Activated CD4-positive, alpha-beta T cell treated with anti-CD3 and anti-CD28 coated beads, Interleukin-2, Interleukin-6, amounts not matched to agents 100 ng/mL and 50 ng/mL, durations not matched to agents 16 hours and 8 hours (primary cell): ENCODE measurements around the gene CELSR2.

ENCODE experiments used
- DNase-seq: peaks from one replicate; pipeline ENCODE4 v3.0.0-alpha.2; 2020

Gene CELSR2

DNA sequence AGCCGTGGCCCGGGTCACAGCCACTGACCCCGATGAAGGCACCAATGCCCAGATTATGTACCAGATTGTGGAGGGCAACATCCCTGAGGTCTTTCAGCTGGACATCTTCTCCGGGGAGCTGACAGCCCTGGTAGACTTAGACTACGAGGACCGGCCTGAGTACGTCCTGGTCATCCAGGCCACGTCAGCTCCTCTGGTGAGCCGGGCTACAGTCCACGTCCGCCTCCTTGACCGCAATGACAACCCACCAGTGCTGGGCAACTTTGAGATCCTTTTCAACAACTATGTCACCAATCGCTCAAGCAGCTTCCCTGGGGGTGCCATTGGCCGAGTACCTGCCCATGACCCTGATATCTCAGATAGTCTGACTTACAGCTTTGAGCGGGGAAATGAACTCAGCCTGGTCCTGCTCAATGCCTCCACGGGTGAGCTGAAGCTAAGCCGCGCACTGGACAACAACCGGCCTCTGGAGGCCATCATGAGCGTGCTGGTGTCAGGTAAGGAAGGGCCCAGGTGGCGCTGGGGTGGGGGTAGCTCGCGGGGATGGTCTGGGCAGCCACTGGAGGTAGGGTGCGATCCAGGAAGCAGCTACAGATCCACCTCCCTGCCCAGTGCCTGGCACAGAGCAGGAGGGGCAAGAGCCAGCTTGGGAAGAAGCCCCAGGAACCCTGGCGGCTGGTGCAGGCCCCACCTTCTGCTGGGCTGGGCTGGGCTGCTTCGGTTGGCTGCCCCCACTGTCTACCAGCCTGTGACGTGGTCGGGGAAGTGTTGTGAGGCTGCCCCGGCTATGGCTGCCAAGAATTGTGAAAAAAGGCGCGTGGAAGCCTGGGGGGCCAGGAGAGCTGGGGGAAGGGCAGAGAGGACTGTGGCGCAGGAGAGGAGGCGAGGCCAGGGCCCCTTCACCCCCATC, 3.8 kb downstream of the CELSR2 start:
- no peak for DNase-seq

DNA sequence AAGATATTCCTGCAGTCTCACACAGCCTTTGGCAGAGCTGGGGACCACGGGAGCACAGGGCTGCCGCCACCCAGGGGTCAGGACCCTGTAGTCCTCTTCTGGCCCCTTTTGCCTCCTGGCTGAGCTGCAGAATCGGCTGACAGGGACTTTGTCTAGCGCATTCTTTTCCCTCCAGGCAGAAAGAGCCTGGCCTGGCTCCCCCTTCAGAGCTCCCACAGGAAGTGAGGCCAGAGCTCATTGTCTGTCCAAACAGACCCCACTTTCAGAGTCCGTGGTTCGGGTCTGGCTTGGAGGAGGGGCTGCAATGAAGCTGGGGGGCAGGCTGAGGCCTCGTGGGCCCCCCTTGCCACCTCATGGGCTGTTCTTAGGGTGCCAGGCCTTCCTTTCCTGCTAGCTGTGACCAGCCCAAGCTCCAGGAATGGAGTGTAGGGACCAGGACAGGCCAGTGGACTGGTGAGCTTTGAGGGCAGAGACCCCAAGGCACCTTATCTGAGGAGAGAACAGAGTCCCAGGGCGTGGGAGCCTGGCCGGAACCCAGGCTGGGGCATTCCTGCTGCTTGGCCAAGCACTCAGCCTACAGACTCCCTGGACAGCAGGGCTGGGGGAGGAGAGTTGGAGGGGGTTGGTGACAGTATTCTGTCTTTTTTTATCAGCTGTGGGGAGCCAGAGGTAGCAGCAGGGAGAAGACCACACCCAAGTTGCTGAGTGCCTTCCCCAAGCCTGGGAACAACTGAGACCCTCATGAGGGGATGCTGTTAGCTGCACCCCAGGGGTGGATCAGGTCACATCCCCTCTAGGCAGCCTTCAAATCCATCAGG, 4.7 kb downstream of the CELSR2 start:
- no peak for DNase-seq

DNA sequence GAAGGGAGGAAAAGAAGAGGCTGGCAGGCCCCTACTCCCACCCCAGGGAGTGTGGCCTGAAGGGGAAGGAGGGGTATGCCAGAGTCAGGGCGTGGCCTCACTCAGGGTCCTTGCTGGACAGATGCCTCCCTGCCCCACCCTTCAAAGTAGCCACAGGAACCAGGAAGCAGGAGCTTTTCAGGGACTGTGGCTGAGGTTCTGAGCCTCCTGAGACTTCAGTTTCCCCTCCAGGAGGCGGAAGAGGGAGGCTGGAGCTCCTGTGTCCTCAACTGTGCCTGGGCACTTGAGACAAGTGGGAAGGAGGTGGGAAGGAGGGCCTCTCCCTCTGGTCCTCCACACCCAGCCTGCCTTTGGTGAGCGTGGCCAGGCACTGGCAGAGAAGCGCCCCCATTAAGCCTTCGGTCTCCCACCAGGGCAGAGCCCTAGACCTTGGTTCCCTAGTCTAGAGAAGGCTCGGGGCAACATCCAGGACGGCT, 5.3 kb downstream of the CELSR2 start:
- no peak for DNase-seq

DNA sequence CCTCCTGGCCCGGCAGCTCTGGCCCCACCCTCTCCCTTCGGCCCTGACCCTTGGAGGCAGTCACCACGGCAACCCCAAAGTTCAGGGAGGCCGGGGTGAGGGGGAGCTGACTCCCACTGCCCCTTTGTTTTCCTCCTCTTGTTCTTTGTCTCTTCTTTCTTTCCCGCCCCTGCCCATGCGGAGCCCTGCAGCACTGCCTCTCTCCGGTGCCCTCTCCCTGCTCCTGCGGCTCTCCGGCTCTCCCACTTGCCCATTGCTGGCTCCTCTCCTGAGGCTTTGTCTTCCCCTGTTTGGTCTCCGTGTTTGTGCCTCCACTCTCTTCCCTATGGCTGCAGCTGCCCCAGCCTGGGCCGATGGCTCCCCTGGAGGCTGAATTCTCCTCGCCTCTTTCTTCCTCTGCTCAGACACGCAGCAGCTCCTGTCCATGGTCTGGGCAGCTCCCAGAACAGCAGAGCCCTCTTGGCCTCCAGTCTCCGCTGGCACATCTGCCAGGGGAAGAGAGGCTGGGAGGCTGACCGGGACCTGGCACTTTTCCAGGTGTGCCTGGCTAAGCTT, 5.8 kb downstream of the CELSR2 start:
- DNase-seq = no peak

DNA sequence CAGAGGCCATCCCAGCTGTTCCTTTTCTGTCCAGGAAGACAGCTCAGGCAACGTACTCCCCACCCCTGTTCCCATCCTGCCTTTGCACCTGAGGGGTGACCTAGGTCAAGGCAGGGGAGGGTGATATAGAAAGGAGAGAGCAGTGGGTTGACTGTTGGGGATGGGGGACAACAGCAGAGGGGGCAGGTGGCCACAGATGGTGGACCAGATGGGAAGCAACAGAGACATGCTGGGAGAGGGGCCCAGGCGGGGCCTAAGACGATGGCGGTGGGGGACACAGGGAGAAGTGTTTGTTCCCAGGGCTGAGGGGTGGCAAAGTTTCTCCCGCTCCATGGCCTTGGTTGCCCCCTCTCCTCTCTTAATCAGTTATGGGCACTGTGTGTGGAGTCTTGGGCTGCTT, 6.3 kb downstream of the CELSR2 start:
- DNase-seq = no peak

DNA sequence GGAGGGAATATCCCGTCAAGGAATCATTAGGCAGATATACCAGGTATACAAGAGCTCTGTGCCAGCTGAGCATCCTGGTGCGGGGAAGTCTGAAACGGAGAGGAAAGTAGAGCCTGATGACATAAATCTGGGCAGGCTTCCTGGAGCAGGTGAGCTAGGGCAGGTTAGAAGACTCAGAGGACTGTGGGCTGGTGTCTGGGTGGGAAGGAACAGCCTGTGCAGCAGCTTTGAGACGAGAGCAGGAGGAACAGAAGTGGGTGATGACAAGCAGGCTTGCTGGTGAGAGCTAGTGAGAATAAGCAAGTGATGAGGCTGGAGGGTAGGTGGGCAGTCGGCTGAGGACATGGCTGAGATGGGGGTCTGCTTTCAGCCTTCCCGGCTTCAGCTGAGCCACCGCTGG, 6.7 kb downstream of the CELSR2 start:
- DNase-seq = no peak

DNA sequence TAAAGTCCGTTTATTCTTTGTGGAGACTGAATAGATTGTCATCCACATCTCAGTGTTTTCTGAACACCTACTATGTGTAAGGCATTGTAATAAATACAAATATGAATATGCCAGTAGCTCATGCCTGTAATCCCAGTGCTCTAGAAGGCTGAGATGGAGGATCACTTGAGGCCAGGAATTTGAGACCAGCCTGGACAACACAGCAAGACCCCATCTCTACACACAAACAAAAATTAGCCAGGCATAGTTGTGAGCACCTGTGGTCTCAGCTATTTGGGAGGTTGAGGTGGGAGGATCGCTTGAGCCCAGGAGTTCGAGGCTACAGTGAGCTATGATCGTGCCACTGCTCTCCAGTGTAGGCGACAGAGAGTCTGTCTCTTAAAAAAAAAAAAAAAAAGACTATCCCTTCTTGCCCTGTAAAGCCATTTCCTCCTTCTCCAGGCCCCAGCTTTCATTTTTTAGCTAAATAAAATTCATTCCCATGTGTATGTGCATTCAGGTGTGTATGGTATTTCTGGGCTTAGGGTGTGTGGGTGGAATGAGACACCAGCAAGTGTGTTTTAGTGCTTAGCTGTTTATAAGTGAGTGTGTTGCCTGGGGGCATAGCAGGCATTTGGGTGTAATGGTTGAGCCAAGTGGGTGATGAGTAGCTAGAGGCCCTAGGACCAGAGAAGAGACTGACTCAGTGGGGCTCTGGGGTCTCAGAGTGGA, 7.8 kb downstream of the CELSR2 start:
- no peak for DNase-seq

DNA sequence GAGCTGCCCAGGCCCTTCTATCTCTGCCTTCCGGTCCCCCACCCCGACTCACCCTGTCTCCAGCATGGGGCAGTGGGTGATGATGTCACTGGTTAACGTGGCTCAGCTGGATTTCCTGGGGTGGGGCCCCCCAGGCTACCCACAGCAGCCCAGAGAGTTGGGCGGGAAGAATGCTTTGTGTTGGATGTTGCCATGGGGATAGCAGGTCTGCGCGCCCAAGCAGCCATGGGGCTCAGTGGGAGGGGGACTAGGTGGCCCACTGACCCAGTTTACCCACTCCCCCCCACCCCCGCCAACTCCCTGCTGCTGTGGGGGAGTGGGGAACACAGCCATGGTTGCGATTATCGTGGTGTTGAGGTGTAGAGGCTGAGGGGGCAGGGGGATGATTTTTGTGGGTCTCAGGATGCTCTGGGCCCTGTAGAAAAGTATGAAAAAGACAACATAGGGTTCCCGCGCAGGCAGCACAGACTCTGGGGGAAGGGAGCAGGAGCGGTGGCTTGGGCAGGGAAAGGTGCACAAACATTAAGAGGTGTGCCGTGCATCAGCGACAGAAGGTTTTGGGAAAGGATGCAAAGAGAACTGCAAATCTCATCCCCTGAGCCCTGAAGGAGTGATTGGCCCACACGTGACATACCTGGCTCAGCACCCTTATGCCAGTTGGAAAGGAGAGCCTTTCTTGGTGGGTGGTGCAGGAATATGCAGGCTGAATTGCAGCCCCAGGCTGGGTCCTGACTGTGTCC, 8.5 kb downstream of the CELSR2 start:
- no peak for DNase-seq

DNA sequence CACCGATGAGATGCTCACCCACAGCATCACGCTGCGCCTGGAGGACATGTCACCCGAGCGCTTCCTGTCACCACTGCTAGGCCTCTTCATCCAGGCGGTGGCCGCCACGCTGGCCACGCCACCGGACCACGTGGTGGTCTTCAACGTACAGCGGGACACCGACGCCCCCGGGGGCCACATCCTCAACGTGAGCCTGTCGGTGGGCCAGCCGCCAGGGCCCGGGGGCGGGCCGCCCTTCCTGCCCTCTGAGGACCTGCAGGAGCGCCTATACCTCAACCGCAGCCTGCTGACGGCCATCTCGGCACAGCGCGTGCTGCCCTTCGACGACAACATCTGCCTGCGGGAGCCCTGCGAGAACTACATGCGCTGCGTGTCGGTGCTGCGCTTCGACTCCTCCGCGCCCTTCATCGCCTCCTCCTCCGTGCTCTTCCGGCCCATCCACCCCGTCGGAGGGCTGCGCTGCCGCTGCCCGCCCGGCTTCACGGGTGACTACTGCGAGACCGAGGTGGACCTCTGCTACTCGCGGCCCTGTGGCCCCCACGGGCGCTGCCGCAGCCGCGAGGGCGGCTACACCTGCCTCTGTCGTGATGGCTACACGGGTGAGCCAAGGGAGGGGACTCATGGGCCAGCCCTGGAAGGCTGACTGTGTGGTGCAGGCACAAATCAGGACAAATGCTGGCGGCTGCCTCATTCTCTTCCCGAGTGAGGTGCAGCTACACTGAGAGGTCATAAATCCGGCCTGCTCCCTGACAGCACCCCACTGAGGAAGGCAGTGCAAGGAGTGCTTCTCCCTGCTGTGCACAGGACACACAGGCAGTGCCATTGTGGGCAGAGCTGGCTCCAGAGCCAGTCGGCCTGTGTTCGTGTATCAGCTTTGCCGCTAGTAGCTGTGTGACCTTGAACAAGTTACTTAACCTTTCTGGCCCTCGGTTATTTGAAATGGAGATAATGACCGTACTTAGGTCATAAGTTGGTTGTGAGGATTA, 9.4 kb downstream of the CELSR2 start:
- DNase-seq = no peak

DNA sequence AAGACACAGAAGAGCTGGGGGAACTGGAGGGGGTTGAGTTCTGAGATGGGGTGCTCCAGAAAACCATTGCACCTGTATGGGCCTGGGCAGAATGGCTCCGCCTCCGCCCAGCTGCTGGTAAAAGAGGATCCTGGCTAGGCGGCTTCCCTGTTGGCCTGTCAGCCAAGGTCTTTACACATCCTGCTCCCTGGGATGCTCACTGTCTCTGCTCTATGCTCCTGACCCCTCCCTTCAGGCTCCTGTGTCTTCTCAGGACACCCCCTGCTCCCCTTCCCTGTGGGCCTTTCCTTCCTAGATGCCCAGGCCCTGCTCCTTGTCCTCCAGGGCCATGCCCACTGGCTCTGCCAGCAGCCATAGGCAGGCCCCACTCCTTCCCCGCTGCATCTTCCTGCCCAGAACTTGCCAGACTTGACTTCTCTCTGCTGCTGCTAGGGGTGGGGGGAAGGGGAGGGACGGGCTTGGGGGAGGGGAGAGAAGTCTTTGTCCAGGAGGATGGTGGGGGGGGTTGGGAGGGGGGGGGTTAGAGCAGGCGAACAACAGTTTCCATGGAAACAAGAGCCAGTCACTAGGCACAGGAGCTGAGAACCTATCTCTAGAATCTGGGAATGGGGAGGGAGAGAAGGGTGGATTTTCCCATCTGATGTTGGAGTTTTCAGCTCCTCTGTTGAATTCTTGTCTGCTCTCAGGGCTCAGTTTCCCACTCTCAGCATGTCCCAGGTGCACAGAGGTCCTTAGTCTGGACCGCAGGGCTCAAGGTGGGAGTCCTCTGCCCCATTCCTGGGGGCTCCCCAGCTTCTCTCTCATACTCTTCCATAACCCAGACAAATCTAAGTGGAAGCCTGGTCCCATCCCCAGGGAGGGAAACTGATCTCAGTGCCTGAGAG, 10.6 kb downstream of the CELSR2 start:
- no peak for DNase-seq

DNA sequence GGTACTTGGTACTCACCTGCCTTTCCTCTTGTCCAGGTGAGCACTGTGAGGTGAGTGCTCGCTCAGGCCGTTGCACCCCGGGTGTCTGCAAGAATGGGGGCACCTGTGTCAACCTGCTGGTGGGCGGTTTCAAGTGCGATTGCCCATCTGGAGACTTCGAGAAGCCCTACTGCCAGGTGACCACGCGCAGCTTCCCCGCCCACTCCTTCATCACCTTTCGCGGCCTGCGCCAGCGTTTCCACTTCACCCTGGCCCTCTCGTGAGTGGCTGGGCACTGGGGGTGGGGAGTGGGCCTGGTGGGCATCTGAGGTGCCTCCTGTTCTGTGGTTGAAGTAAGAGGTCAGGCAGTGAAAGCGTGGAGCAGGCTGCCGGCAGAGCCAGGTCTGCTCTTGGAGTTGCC, 11.7 kb downstream of the CELSR2 start:
- DNase-seq = no peak

DNA sequence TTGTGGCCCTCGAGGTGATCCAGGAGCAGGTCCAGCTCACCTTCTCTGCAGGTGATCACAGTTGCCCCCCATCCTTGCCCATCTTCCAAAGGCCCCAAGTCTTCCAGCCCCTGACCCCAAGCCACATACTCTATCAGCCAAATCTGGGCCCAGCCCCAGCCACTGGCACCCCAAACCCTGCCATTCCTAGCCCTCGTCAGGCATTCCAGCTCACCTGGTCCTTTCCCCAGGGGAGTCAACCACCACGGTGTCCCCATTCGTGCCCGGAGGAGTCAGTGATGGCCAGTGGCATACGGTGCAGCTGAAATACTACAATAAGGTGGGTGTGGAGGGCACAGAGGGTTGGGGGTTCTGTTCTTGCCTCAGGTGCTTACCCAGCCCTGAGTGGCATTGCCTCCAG, 12.2 kb downstream of the CELSR2 start:
- no peak for DNase-seq

DNA sequence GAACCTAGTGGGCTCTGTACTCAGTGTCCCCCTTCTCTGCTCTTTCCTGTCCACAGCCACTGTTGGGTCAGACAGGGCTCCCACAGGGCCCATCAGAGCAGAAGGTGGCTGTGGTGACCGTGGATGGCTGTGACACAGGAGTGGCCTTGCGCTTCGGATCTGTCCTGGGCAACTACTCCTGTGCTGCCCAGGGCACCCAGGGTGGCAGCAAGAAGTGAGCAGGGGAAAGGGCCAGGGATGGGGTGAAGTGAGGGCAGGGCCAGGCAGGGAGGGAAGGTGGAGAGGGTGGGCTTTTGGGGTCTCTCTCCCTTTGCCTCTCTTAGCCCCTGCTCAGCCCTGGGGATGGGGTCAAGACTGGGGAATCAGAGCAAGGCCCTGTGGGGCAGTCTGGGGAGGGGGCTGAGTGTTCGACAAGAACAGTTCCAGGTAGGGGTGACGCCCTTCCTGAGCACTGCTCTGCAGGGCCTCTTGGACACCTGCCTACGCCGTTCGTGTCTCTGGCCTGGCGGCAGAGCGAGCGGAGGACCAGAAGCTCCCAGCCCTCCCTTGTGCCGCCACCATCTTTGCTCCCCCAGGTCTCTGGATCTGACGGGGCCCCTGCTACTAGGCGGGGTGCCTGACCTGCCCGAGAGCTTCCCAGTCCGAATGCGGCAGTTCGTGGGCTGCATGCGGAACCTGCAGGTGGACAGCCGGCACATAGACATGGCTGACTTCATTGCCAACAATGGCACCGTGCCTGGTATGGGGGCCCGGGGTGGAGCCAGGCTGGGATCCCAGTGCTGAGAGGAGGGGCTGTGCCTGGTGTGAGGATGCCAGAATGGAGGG, 13.1 kb downstream of the CELSR2 start:
- no peak for DNase-seq

DNA sequence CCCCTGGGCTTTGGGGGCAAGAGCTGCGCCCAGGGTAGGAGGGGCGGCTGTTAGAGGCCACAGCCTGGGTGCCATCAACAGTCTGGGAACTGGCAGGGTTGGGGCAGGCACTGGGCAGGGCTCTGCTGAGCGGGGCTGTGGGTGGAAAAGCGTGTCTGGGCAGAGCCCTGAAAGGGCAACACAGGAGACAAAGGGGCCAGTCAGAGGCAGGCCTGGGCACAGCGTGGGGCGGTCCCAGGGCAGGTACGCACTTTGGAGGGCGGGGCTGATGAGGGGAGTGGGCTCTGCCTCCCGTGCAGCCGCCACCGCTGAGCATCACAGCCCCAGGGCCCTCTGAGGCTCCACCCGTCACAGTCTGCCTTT, 13.9 kb downstream of the CELSR2 start:
- no peak for DNase-seq

DNA sequence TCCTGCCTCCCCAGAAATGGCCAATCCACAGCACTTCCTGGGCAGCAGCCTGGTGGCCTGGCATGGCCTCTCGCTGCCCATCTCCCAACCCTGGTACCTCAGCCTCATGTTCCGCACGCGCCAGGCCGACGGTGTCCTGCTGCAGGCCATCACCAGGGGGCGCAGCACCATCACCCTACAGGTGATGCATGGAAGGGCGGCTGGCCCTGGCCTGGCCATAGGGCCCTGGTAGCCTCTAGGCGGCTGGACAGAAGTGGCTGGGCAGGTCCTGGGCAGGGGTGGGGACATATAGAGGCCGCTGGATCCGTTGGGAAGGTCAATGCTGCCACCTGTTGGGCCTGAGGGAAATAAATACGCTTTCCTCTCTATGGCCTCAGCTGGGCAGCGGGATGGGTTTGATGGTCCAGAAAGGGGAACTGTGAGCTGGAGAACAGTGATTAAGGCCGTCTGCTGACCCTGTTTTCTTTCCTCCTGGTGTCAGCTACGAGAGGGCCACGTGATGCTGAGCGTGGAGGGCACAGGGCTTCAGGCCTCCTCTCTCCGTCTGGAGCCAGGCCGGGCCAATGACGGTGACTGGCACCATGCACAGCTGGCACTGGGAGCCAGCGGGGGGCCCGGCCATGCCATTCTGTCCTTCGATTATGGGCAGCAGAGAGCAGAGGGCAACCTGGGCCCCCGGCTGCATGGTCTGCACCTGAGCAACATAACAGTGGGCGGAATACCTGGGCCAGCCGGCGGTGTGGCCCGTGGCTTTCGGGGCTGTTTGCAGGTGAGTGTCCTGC, 14.4 kb downstream of the CELSR2 start:
- peak; percentile 85 for DNase-seq

DNA sequence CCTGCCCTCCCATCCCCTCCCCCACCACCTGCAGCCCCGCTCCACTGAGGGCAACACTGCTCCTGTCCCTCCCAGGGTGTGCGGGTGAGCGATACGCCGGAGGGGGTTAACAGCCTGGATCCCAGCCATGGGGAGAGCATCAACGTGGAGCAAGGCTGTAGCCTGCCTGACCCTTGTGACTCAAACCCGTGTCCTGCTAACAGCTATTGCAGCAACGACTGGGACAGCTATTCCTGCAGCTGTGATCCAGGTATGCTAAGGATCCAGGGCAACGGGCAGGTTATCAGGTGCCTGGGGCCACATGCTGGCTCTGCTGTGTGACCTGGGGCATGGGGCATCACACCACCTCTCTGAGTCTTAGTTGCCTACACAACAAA, 15.0 kb downstream of the CELSR2 start:
- DNase-seq = no peak

DNA sequence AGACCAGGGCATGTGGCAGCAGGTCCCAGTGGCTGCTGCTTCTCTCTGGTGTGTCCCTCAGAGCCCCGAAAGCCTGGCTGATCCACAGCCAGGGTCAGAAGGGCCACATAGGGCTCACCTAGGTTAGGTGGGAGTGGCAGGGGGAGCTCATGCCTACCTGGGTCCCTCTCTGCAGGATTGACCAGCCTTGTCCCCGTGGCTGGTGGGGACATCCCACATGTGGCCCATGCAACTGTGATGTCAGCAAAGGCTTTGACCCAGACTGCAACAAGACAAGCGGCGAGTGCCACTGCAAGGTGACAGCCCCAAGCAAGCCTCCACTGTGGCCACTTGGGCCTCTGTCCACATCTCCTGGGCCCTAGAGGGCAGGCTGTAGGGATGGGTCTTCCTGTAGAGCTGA, 15.7 kb downstream of the CELSR2 start:
- no peak for DNase-seq

DNA sequence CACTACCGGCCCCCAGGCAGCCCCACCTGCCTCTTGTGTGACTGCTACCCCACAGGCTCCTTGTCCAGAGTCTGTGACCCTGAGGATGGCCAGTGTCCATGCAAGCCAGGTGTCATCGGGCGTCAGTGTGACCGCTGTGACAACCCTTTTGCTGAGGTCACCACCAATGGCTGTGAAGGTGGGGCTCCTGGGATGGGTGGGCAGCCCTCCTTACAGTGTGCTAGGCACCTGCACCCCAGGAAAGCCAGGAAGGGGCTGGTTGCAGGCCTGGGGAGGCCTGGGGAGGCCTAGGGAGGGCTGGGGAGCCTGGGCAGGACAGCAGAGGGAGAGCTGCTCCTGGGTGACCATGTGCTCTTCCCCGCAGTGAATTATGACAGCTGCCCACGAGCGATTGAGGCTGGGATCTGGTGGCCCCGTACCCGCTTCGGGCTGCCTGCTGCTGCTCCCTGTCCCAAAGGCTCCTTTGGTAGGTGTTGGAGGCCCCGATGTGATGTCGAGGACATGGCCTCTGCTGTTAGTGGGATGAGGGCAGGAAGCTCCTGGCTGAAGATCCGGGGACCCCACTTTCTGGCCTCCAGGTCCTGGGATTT, 16.5 kb downstream of the CELSR2 start:
- no peak for DNase-seq
